ENCODE results near the gene CYFIP1. TPM values are rescaled to one million over a fixed set of nuclear protein-coding genes. Genes with fewer than 3 reads are reported as not detected.
A peak's percentile ranks its signal among the peaks of the same experiment; 100 is the strongest.

CYFIP1 gene
- total RNA-seq, 1 donor: 108 TPM

- H3K4me3 ChIP-seq (ENCODE audit: low read depth, low read length): no peak overlapping the region
- TF ChIP-seq CTCF (IDR thresholded peaks at IDR 0.05; ENCODE audit: insufficient read depth, low read depth, low read length): no peak
- peak; percentile 87 for DNase-seq (ENCODE audit: low read depth)
These were observed 11.8 kb downstream of the CYFIP1 start for GRCh38 chr15:22968366-22968765.

GRCh38 chr15:22967084-22967770 is 12.9 kb downstream of the CYFIP1 start:
- H3K4me3 ChIP-seq (ENCODE audit: low read depth, low read length): no peak overlapping the region
- DNase-seq (ENCODE audit: low read depth): no peak
- TF ChIP-seq CTCF (IDR thresholded peaks at IDR 0.05; ENCODE audit: insufficient read depth, low read depth, low read length): no peak

- TF ChIP-seq CTCF (IDR thresholded peaks at IDR 0.05; ENCODE audit: insufficient read depth, low read depth, low read length): no peak
- DNase-seq (ENCODE audit: low read depth): no peak
- no peak overlapping the region for H3K4me3 ChIP-seq (ENCODE audit: low read depth, low read length)
These were observed 13.7 kb downstream of the CYFIP1 start for GRCh38 chr15:22966321-22967083.

- no peak overlapping the region for H3K4me3 ChIP-seq (ENCODE audit: low read depth, low read length)
- TF ChIP-seq CTCF (IDR thresholded peaks at IDR 0.05; ENCODE audit: insufficient read depth, low read depth, low read length): no peak
- peak; percentile 55 for DNase-seq (ENCODE audit: low read depth)
These were observed 16.5 kb downstream of the CYFIP1 start for GRCh38 chr15:22963641-22964040.

GRCh38 chr15:22962611-22963010 is 17.6 kb downstream of the CYFIP1 start:
- no peak overlapping the region for H3K4me3 ChIP-seq (ENCODE audit: low read depth, low read length)
- no peak for DNase-seq (ENCODE audit: low read depth)
- TF ChIP-seq CTCF (IDR thresholded peaks at IDR 0.05; ENCODE audit: insufficient read depth, low read depth, low read length): no peak

- H3K4me3 ChIP-seq (ENCODE audit: low read depth, low read length): no peak overlapping the region
- TF ChIP-seq CTCF (IDR thresholded peaks at IDR 0.05; ENCODE audit: insufficient read depth, low read depth, low read length): no peak
- DNase-seq (ENCODE audit: low read depth): peak; percentile 40
These were observed 18.4 kb downstream of the CYFIP1 start for GRCh38 chr15:22961762-22962161.
